Peyer's patch (tissue), 4 donors: ENCODE data around the gene NFS1.

Experiments used
- CTCF ChIP-seq, 6 experiments: fragments of 450-650 bp in 4 of 6; fragments of 200-600 bp in 2 of 6; sonication (generic) in 1 of 6; IDR thresholded peaks; one replicate each; pipeline ENCODE4 v1.5.1; 2017 to 2019; ENCODE audit warnings: antibody characterized with exemption in 6 of 6, mild to moderate bottlenecking in 3 of 6, moderate library complexity in 1 of 6
- POLR2A ChIP-seq, 2 donors: fragments of 450-650 bp; IDR thresholded peaks; one replicate each; pipeline ENCODE4 v1.5.1; 2017; ENCODE audit warnings: antibody characterized with exemption in 2 of 2, mild to moderate bottlenecking in 2 of 2, moderate library complexity in 2 of 2

- no peak for TF ChIP-seq CTCF (IDR thresholded peaks at IDR 0.05)
- TF ChIP-seq POLR2A (IDR thresholded peaks at IDR 0.05) = no peak
These were observed 69.6 kb downstream of the NFS1 start for GRCh38 chr20:35629427-35630145.
